ENCODE data around the gene ATG2A.

ATG2A gene

DNA sequence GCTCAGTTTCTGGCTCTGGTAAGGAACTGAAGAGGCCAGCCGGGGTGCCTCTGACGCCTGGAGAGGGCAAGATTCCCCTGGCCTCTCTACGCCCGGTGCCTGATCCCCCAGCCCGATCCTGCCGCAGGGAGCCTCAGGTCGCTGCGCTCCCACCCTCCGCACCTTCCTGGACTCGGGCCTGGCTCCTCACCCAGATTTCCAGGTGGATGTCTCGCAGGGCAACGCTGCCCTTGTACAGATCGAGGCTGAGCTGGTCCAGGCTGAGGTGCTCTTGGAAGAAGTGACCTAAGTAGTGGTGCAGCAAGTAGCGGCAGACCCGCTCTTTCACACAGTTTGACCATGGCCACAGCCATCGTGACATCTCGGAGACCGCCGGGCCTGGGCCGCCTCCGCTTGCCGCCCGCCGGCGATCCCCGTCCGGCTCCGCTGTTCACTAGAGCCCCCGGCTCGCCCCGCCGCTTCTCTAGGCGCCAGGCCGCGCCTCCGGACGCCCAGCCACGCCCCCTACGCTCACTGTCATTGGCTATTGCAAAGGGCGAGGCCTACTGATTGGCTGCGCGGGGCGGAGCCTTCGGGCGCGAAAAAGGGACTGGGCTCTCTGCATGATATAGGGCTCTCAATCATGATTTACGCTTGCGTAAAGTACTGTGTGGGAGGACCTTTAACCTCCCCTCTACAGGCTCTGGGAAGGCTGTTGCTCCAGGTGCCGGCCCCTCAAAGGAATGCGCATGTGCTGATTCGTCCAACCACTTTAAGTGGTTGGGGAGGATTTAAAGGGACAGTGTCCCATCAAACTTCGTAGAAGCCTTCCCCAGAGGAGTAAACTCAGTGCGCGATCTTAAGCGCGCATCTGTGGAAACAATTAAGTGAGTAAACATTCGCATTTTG lies at the start of gene ATG2A:
TSS of gene ATG2A (minus strand) at position 435 of the 888 bp plus-strand sequence. CDS start at position 361, 74 bp downstream.
- DNase-seq = peak; percentile 99

DNA sequence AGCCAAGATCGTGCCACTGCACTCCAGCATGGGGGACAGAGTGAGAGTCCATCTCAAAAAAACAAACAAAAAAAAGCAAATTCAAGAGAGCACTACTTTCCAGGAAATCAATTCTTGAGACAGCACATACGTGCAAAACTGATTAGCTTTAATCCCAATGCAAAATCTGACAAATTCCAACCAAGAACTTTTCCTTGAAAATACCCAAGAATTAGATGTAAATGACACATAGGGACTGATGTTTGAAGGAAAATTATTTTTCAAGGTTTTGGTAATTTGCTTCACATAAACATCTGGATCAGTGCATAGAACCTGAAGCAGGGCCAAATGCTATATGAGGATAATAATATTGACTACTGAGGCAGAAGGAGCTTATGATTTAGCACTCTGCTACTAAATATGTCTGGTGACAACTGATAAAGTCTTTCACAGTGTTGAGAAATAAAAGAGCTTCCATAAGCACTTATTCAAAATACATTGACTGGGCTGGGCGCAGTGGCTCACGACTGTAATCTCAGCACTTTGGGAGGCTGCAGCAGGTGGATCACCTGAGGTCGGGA lies 46.1 kb upstream of the ATG2A start:
- no peak for DNase-seq

DNA sequence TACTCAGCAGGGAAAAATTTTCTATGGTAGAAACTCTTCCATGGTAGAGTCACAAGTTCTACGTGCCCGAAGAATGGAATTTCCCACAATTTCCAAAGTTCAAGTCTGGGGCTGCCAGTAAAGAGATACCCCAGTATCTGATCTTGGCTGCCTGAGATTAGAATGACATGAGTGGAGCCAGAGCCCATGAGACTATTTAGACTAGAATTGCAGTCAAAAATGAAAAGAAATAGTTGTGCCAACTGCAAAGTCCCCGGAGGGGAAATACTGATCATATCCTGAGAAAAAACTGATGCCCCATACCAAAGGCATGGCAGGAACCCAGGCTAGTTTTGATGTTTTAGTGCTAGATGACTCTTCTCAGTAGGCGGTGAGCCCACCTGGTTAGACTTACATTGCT lies 43.7 kb upstream of the ATG2A start:
- DNase-seq = no peak

DNA sequence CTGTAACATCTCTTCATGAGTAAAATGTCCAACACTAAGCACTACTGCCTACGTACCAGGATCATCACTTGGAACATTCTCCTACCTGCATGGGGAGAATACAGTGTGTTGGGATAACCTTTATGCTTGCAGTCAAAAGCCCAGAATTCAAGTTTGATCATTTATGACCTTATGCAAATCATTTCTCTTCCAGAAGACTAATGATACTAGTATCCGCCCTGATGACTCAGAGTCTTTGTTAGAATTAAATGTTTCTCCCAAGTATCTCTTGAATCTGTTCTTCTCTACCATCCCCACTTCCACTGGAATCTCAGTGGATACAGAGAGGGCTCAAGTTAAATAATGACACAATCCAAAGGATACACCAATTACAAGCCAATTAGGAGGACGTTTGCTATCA lies 42.5 kb upstream of the ATG2A start:
- DNase-seq = no peak

DNA sequence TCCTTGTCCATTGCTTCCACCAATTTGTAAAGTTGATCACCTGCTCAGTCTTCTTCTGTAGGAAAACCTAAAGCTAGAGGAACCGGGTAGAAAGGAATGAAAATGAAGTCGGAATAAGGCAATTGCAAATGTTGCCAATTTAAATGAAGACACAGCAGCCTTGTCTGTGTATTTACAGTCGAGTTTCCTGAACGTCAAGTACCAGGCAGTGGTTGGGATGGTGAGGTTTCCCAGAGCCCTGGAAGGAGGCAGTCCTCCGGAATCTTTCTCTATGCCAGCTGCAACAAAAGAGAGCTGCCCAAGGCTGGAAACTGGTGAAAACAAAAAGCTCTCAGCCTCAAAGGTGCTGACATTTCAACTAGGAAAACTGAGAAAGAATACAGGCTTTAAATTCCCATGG lies 37.2 kb upstream of the ATG2A start:
- no peak for DNase-seq

DNA sequence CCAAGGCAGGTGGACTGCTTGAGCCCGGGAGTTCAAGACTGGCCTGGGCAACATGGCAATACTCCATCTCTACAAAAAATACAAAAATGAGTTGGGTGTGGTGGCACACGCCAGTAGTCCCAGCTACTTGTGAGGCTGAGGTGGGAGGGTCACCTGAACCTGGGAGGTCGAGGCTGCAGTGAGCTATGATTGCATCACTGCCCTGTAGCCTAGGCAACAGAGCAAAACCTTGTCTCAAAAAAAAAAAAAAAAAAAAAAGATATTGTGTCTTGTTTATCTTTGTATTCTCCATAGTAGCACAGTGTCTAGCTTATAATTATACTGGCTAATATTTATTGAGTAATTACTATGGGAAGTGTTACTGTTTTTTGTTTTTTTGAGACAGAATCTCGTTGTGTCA lies 34.5 kb upstream of the ATG2A start:
- no peak for DNase-seq

DNA sequence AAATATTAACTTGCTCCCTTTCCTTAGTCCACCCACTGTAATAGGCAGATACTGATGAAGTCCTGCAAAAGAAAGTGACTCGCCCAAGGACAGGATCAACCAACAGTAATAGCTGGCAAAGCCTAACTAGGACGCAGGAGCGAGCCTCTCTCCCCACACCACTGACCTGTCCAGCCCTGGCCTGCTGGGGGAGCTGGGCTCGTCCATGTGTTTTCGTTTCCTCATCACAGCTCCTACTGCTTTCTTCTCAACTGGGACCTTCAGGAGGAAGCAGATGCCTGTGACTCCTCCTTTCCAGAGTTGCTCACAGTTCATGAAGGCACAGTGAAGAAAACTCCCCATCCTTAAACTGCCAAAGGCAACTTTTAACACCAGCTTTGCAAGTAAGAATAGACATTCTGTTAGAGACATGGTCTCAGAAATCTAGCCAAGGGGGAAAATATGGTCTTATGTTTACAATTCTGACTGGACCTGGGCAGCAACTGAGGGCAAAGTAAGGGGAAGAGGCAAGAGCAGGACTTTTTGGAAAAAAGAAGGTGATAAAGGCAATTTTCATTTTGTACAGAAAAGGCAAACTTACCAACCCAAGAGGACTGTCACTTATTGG lies 30.3 kb upstream of the ATG2A start:
- DNase-seq = no peak

DNA sequence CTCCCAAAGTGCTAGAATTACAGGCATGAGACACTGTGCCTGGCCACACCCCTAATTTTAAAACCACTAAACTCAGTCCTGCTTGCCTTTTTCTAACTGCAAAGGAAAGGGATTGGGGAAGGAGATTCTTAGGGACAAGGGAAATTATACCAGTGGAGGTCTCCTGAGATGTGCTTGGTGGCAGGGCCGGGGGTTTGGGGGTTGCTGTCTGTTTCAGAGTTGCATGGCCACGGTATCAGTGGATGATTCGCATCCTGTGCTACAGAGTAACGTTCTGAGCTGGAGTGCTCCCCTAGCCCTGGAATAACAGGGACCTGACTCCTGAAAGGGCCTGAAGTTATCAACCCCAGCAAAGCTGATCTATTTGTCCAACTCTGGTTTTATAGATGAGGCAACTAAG lies 19.5 kb upstream of the ATG2A start:
- no peak for DNase-seq

DNA sequence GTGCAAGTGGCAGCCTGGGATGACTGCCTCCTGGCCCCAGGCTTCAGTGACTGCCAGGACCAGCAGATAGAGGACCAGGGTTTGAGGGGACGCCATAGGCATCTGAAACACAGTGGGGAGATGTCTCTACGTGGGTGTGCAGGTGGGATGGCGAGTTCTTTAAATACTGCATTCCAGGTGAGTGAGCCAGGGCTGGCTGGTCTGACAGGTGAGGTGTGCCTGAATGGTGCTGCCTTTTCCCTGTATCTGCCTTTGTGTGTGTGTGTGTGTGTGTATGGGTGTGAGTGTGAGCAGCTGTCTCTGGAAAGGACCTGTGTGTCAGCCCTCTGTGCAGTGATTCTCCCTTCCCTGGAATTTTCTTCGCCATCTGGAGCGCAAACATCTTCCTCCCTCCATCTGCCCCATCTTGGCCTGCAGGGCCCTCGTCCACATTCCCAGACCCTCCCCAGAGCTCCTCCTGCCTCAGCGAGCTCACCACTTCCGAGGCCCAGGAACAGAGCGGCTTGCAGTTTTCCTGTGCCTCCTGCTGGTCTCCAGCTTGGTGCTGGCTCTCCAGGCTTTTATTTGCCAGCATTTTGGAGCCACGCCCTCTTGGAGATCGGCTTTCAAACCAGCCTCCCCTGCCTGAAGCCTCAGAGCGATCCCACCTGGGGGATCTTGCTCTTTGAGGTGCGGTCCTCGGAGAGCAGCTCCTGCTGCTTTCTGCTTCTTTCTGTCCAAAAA lies 18.5 kb upstream of the ATG2A start, which contains the start of gene GPHA2:
TSS of gene GPHA2 (minus strand) at position 535 of the 723 bp plus-strand sequence. CDS start at position 102, 433 bp downstream.
- no peak for DNase-seq

DNA sequence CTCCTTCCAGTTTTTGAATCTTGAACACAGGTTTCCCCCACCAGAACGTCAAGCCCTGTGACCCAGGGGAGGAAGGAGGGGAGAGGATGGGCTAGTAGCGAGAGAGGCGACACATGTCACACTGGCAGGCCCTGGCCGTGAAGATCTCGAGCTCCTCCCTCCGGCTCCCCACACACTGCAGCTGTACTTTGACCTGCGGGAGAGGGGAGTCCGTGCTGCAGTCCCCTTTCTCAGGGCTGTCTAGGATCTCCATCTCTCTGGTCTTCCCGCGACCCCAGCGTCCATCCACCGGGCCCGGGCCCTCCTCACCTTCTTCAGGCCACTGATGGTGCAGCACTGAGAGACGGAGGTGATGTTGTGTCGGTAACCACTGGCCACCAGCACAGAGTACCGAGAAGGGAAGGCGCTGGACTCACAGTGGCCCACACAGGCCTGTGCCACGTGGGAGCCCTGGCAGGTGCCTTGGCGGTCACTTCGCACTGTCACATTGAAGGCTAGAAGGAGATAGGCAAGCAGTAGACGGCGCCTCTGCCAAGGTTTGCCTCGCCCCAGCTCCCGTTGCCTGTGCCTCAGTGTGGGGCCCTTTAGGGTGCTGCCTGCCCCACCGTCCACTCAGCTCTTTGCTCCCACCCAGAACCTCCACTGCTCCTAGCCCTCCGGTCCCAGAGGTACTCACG lies 17.8 kb upstream of the ATG2A start:
- no peak for DNase-seq

DNA sequence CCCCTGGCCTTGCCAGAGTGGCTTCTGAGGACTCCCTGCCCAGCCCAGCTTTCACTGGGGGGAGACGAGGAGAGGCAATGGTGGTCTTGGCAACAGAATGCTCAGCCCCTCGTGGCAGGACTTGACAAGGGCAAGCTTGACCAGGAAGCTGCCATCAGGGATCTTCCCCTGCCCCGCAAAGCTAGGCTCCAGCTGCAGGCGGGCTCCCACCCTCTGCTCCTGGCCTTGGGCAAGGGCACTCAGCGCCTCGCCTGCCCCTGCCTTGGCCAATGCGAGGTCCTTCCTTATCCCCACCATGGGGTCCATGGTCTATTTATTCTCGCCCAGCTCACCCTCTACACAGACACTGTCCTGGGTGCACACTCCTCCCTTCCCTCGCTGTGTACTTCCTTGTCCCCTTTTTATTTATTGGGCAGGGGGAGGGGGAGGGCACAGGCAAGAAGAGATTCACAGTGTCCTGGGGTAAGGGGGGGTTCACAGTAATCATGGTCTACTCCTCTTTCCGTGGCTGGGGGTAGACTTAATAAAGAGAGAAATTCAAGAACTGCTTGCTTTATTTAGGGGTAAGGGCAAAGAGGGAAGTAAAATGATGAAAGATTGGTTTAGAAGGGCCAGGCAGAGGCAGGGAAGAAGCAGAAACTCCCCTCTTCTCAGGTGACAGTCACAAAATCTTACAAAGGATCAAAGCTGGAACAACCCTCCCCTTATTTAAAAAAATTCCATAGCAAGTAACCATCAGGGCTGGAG lies 17.1 kb upstream of the ATG2A start:
- no peak for DNase-seq

DNA sequence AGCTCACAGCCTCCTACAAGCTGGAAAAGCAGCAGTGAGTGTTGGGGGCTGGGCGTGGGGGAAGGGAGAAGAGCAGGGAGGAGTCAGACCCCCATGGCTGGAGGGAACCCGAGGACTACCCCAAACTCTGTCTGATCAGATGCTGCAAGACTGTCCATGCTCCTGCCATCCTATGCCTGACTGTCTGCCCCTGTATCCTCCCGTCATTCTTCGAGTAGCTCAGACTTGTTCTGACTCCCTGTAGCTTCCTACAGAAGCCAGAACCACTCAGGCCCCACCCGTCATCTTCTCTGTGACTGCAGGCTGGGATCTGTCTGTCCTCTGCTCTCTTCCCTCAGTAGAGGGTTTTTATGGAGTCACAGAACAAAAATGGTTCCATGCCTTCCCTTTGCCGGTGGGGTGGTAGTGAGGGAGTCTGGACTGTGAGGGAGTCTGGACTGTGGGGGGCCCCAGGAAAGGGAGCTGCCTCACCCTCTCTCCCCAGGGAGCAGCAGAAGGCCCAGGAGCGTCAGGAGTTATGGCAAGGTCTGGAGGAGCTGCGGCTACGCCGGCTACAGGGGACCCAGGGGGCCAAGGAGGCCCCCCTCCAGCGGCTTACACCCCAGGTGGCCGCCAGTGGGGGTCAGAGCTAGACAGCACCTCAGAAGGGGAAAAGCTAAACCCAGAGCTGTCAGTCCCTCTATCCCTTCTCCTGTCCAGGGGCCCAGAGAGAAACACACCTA lies 16.4 kb upstream of the ATG2A start:
- no peak for DNase-seq

DNA sequence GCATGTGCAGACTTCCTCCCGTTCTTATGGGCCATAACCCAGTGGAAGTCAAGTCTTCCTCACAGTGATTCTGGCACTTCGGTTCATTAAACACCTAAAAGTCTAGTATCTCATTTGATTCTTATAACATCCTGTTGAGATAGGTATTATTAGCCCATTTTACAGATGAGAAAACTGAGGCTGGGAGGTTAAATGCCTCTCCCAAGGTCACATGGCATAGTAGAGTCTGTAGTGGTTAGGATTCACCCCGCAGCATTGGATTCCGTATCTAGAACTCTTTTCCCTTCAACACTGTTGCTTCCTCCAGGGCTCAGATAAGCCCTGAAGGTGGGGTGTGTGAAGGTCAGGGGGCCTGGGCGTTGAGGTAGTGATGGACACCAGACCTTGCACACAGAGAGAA lies 15.3 kb upstream of the ATG2A start:
- DNase-seq = no peak

DNA sequence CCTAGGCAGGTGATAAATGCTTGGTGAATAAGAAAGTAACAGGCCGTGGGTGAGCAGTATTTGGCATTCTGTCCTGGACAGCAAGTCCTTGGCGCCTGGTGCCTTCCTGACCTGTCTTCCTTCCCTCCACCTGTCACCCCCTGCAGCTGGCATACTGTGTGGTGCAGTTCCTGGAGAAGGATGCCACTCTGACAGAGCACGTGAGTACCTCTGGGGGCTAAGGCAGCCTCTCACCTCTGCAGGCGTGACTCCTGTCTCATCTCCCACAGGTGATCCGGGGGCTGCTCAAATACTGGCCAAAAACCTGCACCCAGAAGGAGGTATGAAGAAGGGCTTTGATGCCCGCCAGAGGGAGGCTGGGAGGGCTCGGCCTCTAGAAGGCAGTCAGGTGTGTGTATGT lies 14.3 kb upstream of the ATG2A start:
- DNase-seq = no peak

DNA sequence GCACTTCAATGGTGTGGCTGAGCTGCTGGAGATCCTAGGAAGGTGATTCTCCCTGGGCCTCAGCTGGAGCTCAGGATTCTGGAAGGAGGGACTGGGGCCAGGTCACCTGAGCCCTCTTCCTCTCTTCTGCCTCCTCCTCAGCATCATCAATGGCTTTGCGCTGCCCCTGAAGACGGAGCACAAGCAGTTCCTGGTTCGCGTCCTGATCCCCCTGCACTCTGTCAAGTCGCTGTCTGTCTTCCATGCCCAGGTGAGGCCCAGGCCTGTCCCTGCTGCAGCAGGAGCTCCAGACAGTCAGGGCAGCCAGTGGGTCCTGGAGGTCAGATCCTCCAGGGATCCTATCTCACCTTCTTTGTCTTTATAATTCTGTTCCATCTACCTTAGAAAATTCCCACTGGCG lies 13.3 kb upstream of the ATG2A start:
- no peak for DNase-seq

DNA sequence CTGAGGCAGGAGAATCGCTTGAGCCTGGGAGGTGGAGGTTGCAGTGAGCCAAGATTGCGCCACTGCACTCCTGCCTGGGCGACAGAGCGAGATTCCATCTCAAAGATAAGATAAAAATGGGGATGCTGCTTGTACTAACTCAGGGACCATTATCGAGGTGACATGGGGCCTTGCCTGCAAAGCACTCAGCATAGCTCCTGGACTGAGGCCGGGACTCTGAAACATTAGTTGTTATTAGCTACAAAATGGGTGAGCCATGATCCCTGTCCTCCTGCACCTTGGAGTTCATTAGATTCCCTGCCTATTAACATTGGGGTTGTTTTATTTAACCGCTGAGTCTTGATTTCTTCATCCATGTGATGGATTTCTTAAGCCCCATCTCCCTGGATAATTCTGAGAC lies 12.6 kb upstream of the ATG2A start:
- DNase-seq = no peak

DNA sequence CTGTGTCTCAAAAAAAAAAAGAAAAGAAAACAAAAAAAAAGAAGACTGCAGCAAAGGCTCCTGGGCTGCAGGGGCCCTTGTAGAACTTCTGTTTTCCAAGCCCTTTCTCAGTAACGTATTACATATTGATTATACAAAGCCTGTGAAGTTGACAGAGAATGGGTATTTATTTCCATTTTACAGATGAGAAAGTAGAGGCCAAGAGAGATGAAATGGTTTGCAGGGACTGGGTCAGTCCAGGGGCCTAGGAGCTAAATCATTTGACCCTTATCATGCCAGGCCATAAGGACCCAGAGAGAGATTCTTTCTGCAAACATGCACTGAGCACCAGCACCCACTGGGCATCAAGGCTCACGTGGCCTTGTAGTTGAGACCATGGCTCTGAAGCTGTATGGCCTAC lies 11.9 kb upstream of the ATG2A start:
- DNase-seq = no peak

DNA sequence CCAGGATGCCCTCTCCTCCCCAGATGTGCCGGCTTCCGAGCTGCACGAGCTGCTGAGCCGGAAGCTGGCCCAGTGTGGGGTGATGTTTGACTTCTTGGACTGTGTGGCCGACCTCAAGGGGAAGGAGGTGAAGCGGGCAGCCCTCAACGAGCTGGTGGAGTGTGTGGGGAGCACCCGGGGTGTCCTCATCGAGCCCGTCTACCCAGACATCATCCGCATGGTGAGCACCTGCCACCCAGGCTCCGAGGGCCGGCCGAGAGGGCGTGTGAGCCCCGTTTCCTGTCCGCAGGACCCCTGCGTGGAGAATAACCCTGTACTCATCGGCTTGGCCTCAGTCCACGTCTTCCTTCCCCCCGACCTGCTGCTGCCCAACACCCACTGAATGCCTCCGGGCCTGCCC lies 9.7 kb upstream of the ATG2A start:
- no peak for DNase-seq

DNA sequence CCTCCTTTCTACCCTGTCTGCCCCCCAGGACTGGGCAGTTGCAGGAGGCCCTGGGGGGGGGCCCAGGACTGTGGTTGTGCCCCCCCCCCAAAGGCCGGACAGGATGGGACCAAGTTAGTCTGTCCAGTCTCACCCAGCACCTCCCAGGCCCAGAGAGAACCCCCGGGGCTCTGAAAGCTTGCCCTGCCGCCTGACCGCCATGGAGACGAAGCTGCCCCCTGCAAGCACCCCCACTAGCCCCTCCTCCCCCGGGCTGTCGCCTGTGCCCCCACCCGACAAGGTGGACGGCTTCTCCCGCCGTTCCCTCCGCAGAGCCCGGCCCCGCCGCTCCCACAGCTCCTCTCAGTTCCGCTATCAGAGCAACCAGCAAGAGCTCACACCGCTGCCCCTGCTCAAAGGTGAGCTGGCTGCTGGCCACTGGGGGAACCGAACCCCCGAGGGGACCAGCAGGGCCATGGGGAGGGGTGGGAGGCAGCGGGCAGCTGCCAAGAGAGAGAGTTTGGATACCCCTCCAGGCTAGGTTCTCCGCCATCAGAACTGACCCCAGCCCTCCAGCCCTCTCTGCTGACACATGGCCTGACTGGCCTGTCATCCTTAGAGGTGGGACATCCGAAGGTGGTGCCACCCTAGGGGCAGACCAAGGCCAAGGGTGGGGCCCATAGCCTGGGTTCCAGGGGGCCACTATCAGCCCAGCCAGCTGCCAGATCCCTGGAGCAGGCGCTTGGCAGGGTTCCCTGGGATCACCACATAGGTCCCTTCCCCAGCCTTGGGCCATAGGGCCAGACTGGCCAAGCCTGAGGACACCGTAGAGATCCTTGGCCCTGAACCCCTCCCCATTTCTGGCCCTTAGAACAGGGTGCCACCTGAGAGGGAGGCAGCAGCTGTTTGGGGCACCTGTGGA lies 8.8 kb upstream of the ATG2A start:
- DNase-seq = no peak

DNA sequence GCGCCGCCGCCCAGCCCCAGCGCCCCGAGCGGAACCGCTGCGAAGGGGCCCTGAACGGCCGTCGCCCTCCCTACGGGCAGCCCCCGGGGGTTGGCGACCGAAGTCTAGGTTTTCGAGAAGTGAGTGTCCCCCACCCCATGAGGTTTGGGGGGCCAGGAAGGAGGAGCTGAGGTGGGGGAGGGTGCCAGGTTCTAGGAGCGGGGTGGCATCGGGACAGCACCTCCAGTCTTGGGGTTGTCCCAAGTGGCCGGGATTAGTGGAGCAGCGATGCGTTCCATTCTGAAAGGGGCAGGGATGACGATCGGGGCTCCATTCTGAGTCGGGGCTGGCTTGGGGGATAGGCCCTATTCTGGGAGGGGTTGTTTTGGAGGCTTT lies 7.9 kb upstream of the ATG2A start:
- DNase-seq = no peak

Data from NCI-H1417 treated with DMSO at 0.1 percent for 48 hours (cell line).